Right hindlimb (tissue), 1 donor: ENCODE results near the gene SORCS1.

Source experiments
- DNase-seq: peaks from one replicate; pipeline ENCODE4 v3.0.0-alpha.2; 2018

SORCS1 gene

GRCh38 chr10:106799776-106800175 lies 364.7 kb downstream of the SORCS1 start:
- DNase-seq = no peak

DNA sequence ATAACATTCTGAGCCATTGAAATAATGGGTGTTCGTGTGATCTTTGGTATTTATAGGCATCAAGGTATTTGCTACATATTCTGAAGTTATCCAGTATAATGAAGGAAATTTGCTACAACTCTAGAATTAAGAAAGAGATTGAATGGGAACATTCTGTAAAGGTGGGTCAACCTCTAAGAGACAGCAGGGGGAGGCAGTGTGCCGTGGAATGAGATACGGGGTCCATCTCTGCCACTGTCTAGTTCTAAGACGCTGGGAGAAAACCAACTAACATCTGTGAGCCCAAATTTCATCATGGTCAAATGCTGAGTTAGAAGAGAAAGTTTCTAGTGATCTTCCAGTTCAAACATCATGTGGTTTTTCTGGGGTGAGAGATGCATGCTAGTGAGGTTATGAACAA lies 368.9 kb downstream of the SORCS1 start:
- DNase-seq = peak; percentile 23

DNA sequence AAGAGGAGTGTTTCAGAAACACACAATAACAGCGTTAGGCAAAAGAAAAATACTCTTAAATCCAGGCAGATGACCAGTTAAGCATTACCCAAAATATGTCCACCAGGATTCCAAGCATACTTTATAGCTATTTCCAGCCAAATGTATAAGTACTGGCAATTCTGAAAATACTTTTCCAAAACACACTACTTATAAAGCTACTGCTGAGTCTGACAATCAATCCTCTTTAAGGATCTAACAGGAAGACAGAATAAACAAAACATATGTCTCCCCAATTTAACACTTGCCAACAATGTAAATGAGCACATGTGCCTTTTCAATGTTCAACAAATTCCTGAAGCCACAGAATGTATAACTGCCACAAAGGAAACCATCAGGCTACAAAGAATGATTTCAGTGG lies 370.9 kb downstream of the SORCS1 start:
- no peak for DNase-seq

GRCh38 chr10:106789623-106790022 lies 374.9 kb downstream of the SORCS1 start:
- no peak for DNase-seq

DNA sequence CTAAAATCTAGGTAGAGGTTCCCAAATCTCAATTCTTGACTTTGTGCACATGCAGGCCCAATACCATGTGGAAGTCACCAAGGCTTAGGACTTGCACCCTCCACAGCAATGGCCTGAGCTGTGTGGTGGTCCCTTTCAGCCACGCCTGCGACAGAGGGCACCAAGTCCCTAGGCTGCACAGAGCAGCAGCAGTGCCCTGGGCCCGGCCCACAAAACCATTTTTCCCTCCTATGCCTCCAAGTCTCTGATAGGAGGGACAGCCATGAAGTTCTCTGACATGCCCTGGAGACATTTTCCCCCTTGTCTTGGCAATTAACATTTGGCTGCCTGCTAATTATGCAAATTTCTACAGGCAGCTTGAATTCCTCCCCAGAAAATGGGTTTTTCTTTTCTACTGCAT lies 375.5 kb downstream of the SORCS1 start:
- DNase-seq = no peak

DNA sequence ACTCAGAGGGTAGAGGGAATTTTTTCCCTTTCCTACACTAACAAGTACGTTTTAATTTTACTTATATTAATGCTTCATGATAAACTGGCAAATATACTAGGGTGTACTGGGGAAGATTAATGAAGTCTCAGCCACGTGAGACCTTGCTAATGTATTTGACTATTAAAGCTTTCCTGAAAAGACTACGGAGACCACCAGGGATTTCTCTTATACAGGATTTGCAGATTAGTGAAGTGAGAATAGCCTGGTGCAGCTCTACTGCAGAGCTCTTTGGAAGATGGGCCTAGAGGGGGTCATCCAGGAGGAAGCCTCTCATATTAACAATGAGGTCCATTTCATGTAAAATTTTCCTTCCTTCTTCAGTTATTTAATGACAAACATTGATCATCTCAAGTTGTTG lies 379.0 kb downstream of the SORCS1 start:
- no peak for DNase-seq

GRCh38 chr10:106780632-106781031 lies 383.9 kb downstream of the SORCS1 start:
- DNase-seq = no peak

GRCh38 chr10:106777841-106778240 lies 386.7 kb downstream of the SORCS1 start:
- DNase-seq = no peak

- peak; percentile 27 for DNase-seq
These were observed 389.4 kb downstream of the SORCS1 start for GRCh38 chr10:106775127-106775526.

DNA sequence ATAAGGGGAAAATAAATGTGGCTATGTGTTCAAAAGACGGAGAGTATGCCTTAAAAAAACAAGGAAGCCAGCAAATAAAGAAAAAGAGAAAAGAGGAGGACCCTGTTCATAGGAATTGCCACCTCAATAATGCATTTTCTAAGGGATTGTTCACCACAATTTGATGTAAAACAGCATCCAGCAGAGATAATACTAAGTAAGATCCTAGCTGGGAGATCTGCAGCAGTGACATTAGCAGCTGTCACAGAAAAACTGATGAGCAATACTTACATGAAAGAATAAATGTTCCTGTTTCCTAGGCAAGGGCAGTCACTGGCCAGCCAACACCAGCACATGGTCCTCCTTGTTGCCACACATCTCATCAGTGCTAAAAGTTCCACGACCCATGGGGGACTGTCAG lies 391.5 kb downstream of the SORCS1 start:
- DNase-seq = no peak

DNA sequence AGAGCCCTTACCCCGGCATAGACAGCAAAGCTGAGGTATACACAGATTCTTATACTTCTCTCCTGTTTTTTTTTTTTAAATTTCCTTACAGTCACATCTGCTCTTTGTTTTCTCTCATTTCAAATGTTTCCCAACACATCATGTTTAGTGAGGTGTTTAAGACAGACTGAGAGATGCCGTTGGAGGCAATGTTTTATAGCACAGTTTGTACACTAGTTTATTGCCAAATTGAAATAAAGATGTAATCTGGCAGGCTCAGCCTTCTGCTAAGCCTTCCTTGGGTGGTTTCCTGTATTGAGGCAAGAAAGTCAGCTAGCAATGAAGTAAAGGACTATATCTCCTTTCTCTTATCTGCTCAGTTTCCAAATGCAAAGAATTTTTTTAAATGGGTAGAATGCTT lies 393.4 kb downstream of the SORCS1 start:
- no peak for DNase-seq

GRCh38 chr10:106768204-106768603 lies 396.3 kb downstream of the SORCS1 start:
- DNase-seq = no peak

- no peak for DNase-seq
These were observed 398.6 kb downstream of the SORCS1 start for GRCh38 chr10:106765928-106766327.

- DNase-seq = no peak
These were observed 399.2 kb downstream of the SORCS1 start for GRCh38 chr10:106765241-106765754.

GRCh38 chr10:106764360-106764759 lies 400.1 kb downstream of the SORCS1 start:
- no peak for DNase-seq

DNA sequence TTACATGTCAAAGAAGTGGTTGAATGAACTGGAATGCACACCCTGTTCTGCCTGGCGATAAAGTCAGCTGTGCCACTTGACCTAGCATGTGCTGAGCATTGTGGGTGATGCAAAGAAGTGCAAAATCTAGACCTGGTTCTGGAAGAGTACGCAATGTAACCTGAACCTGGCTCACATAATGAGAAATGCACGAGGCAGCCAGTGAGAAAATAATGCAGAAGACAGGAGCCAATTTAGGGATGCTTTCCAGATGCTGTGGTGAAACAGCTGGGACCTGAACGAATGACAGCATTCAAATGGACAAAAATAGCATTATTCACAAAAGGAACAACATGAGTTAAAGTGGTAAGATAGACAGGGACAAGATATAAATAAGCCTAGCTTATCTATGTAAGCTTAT lies 402.6 kb downstream of the SORCS1 start:
- DNase-seq = peak; percentile 42

DNA sequence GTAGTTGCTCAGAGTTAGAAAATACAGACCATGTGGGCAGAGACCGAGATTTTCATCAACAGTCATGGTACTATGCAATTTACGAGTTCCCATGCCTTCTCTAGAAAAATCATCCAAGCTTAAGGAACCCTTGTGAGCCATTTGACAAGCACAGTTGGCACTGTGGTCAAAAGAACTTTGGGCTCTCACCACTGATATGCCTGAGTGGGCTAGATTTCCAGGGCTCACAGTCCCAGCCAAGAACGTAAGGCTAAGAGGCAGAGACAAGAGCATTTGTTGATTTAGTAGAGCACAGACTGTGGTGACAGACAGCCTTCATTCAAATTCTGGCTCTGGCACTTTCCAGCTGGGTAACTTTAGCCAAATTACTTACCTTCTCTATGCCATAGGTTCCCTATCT lies 407.0 kb downstream of the SORCS1 start:
- no peak for DNase-seq

GRCh38 chr10:106751091-106751490 lies 413.4 kb downstream of the SORCS1 start:
- DNase-seq = no peak

GRCh38 chr10:106746868-106747267 lies 417.6 kb downstream of the SORCS1 start:
- no peak for DNase-seq

DNA sequence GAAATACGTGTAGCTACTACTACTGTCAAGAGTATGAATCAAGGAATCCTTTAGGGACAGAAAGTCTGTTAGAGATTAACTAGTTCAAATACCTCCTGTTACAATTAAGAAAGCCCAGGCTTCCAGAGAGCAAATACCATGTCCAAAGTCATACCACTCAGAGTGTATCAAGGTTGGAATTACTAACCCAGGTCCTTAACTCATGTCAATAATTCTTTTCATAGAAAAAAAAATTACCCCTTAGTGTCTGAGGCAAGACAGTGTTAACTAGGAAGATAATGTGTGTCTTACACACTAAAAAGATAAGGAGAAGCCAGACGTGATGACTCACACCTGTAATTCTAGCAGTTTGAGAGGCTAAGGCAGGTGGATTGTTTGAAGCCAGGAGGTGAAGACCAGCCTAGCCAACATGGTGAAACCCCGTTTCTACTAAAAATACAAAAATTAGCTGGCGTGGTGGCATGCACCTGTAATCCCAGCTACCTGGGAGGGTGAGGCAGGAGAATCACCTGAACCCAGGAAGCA lies 423.4 kb downstream of the SORCS1 start:
- DNase-seq = no peak

GRCh38 chr10:106740071-106740470 lies 424.4 kb downstream of the SORCS1 start:
- DNase-seq = no peak

DNA sequence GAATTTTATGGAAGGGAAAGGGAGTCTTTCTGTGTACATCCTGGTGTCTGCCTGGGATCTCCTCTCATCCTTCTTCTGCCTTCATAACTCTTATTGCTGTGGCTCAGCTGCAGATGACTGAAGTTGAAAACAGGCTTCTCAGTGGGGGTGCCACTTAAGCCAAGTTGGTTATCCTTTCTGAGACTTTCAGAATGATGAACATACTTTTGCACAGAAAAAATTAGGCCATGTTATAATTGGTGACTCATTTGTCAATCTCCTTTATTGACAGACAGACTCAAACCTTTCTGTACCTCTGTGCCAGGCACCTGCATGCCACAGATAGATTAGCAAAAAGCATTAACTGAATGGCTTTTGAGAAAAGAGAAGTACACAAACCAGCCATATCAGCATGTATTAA lies 430.3 kb downstream of the SORCS1 start:
- no peak for DNase-seq

- no peak for DNase-seq
These were observed 436.3 kb downstream of the SORCS1 start for GRCh38 chr10:106728232-106728631.

GRCh38 chr10:106727170-106727569 lies 437.3 kb downstream of the SORCS1 start:
- no peak for DNase-seq

DNA sequence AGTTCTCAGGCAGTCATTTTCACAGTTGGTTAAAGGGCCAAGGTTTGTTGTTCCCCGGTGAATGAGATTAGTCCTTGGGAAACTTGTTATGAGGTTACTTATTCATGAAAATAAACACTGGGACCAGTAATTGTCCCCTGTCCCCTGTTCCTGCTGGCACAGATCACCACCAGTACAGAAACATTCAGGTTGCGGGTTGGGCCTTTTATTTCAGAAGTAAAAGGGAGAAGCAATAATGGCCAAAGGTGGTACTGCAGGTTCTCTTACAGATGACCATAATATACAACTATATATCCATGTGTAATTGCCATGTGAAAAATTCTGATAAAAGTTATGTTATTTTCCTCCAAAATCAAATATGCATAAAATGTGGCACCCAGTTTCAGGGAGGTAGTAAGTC lies 442.0 kb downstream of the SORCS1 start:
- DNase-seq = no peak

GRCh38 chr10:106720683-106721082 lies 443.8 kb downstream of the SORCS1 start:
- DNase-seq = no peak
